Caco-2 (cell line): ENCODE measurements around the gene DYNLRB2. TPM values are rescaled to one million over a fixed set of nuclear protein-coding genes. Genes with fewer than 3 reads are reported as not detected.

Experiments used
- BruUV-seq: library from RNA; stranded (reverse); fragments of 400-500 nt; replicated peaks from 2 replicates; lab custom pipeline; 2021; lab: Mats Ljungman, UMichigan
- CTCF ChIA-PET: fragments of 300-600 bp; sonication (Branson Sonifier 250); formaldehyde crosslinking; loops from one replicate; lab custom pipeline; 2022; ENCODE audit warnings: antibody characterized with exemption; lab: Charles Lee
- POLR2A ChIA-PET: fragments of 300-600 bp; sonication (Branson Sonifier 250); formaldehyde crosslinking; loops from one replicate; lab custom pipeline; 2022; ENCODE audit warnings: antibody characterized with exemption; lab: Charles Lee
- DNase-seq, 2 experiments: peaks; one replicate each; pipeline versions ENCODE4 v3.0.0 to v3.0.0-alpha.2; 2020 to 2022
- H3K27me3 ChIP-seq: replicated peaks from 2 replicates; pipeline ENCODE4 v1.6.0; 2011; ENCODE audit warnings: low read length; ENCODE audit not compliant: control insufficient read depth, insufficient read depth
- H3K36me3 ChIP-seq: 2 replicates; pipeline ENCODE4 v1.5.1; 2011; ENCODE audit warnings: low read length; ENCODE audit not compliant: control insufficient read depth, insufficient read depth
- H3K4me1 ChIP-seq: fragments of 250-450 bp; sonication (Bioruptor Pico); 2 replicates; pipeline ENCODE4 v1.5.1; 2020; ENCODE audit warnings: mild to moderate bottlenecking
- H3K4me3 ChIP-seq: 2 replicates; pipeline ENCODE4 v1.5.1; 2011; ENCODE audit warnings: low read depth, mild to moderate bottlenecking, control low read depth, low read length
- H3K9me3 ChIP-seq: fragments of 250-450 bp; sonication (Bioruptor Pico); 2 replicates; pipeline ENCODE4 v1.5.1; 2020; ENCODE audit warnings: mild to moderate bottlenecking, moderate library complexity
- H3K27ac Mint-ChIP-seq: one replicate; pipeline ENCODE4 v1.8.0; 2022; ENCODE audit warnings: mixed read lengths; ENCODE audit not compliant: unreplicated experiment
- H3K27me3 Mint-ChIP-seq: one replicate; pipeline ENCODE4 v1.8.0; 2022; ENCODE audit warnings: mixed read lengths; ENCODE audit not compliant: insufficient read depth, unreplicated experiment
- H3K36me3 Mint-ChIP-seq: one replicate; pipeline ENCODE4 v1.8.0; 2022; ENCODE audit warnings: mild to moderate bottlenecking, mixed read lengths; ENCODE audit not compliant: insufficient read depth, unreplicated experiment
- H3K4me1 Mint-ChIP-seq: one replicate; pipeline ENCODE4 v1.8.0; 2022; ENCODE audit warnings: low read depth, mixed read lengths; ENCODE audit not compliant: unreplicated experiment
- H3K4me3 Mint-ChIP-seq: one replicate; pipeline ENCODE4 v1.8.0; 2022; ENCODE audit warnings: mild to moderate bottlenecking, moderate library complexity, mixed read lengths; ENCODE audit not compliant: unreplicated experiment
- H3K9me3 Mint-ChIP-seq: one replicate; pipeline ENCODE4 v1.8.0; 2022; ENCODE audit warnings: mixed read lengths; ENCODE audit not compliant: unreplicated experiment
- intact Hi-C: fragments of 100-400 bp; cut with micrococcal nuclease; formaldehyde crosslinking; loops from one replicate; pipeline ENCODE4 v1.10.0; 2022; ENCODE audit not compliant: unreplicated experiment
- total RNA-seq: library from RNA; stranded (reverse); gene quantifications from 2 replicates; pipeline ENCODE4 v1.2.3, GENCODE V29; 2022
- TF ChIP-seq, protein P1 (sequence below), 2 experiments: fragments of 200-600 bp in 1 of 2; IDR thresholded peaks; 1 replicate in 1 of 2; 2 replicates in 1 of 2; pipeline versions ENCODE4 v1.5.1 to v1.8.0; 2011 to 2022; ENCODE audit warnings: antibody characterized with exemption in 1 of 2, control low read depth in 1 of 2, inconsistent platforms in 1 of 2, low read depth in 1 of 2, low read length in 1 of 2, mild to moderate bottlenecking in 1 of 2, moderate library complexity in 1 of 2; ENCODE audit not compliant: insufficient read depth in 1 of 2, severe bottlenecking in 1 of 2, unreplicated experiment in 1 of 2

The DYNLRB2 gene
- total RNA-seq, 1 experiment from 2014 or later, result not detected

DNA sequence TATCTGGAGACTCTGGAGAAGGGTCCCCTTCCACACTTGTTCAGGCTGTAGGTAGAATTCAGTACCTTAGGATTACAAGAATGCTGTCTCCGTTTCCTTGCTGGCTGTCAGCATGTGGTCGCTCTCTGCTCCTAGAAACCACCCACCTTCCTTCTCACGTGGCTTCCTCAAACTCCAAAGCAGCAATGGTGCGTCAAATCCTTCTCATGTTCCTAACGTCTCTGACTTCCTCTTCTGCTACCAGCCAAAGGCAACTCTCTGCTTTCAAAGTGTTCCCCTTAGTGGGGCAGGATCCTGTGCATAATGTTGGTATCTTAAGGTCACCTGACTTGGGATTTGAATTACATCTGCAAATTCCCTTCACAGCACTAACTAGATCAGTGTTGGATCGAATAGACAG is 30.9 kb upstream of the DYNLRB2 start:
- H3K9me3 ChIP-seq, result no peaks in the 10 kb centered on the region
- Mint-ChIP-seq H3K9me3 (no peaks in the 10 kb centered on the region), H3K4me3 (no peak overlapping the region), H3K4me1 (no peaks in the 10 kb centered on the region), H3K27ac (no peak overlapping the region), H3K36me3 (no peaks in the 10 kb centered on the region), H3K27me3 (peaks cover 21% of the 10 kb centered on the region)
- H3K36me3 ChIP-seq, result no peaks in the 10 kb centered on the region
- no peak for DNase-seq
- intact Hi-C loops, result no loop called here
- H3K4me1 ChIP-seq, result no peaks in the 10 kb centered on the region
- TF ChIP-seq, protein P1, sequence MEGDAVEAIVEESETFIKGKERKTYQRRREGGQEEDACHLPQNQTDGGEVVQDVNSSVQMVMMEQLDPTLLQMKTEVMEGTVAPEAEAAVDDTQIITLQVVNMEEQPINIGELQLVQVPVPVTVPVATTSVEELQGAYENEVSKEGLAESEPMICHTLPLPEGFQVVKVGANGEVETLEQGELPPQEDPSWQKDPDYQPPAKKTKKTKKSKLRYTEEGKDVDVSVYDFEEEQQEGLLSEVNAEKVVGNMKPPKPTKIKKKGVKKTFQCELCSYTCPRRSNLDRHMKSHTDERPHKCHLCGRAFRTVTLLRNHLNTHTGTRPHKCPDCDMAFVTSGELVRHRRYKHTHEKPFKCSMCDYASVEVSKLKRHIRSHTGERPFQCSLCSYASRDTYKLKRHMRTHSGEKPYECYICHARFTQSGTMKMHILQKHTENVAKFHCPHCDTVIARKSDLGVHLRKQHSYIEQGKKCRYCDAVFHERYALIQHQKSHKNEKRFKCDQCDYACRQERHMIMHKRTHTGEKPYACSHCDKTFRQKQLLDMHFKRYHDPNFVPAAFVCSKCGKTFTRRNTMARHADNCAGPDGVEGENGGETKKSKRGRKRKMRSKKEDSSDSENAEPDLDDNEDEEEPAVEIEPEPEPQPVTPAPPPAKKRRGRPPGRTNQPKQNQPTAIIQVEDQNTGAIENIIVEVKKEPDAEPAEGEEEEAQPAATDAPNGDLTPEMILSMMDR (IDR thresholded peaks at IDR 0.05; ENCODE audit: insufficient read depth in 1 of 2, low read depth in 1 of 2, low read length in 1 of 2, severe bottlenecking in 1 of 2, unreplicated experiment in 1 of 2), result no peak
- no peaks in the 10 kb centered on the region for H3K27me3 ChIP-seq
- POLR2A ChIA-PET, result no interaction called here
- CTCF ChIA-PET, result no interaction called here
- BruUV-seq, result no TSS peak
- no peak overlapping the region for H3K4me3 ChIP-seq

DNA sequence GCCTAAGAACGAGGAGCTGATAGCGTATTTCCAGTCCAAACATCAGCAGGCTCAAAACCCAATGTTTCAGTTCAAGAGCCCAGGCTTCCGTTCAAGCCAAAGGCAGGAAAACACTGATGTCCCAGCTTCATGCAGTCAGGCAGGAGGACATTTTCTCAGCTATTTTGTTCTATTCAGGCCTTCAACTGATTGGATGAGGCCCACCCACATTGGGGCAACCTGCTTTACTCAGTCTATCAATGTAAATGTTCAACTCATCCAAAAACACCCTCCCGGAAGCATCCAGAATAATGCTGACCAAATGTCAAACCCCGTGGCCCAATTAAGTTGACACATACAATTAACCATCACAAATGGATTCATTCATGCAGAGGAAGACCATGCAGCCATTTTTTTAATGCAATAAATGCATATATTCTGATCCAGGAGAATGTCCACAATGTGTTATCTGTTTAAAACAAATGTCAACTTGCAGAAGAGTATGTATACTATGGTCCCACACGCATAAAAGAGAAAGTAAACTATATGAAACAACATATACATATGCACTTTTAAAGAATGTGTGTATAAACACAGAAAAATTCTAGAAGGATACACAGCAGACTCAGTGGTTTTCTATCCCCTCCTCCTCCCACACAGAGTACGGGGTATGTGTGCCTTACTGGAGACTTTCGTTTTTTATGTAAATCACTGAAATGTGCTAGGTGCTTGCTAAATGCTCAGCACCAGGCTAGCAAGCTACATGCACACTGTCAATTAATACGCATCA is 28.8 kb upstream of the DYNLRB2 start:
- POLR2A ChIA-PET, result no interaction called here
- no peaks in the 10 kb centered on the region for H3K4me1 ChIP-seq
- CTCF ChIA-PET, result interaction anchor here (0.8 kb wide), 1 partner anchor 14 kb away, joined by 3 read pairs; no protein-coding TSS in a partner anchor
- TF ChIP-seq, protein P1 (IDR thresholded peaks at IDR 0.05; ENCODE audit: insufficient read depth in 1 of 2, low read depth in 1 of 2, low read length in 1 of 2, severe bottlenecking in 1 of 2, unreplicated experiment in 1 of 2), result no peak
- H3K27me3 Mint-ChIP-seq, result peaks cover 18% of the 10 kb centered on the region
- H3K4me1 Mint-ChIP-seq, result no peaks in the 10 kb centered on the region
- no peak for DNase-seq
- H3K27me3 ChIP-seq, result no peaks in the 10 kb centered on the region
- H3K9me3 ChIP-seq, result no peaks in the 10 kb centered on the region
- H3K4me3 ChIP-seq, result no peak overlapping the region
- H3K9me3 Mint-ChIP-seq, result no peaks in the 10 kb centered on the region
- no peak overlapping the region for H3K27ac Mint-ChIP-seq
- H3K36me3 Mint-ChIP-seq, result no peaks in the 10 kb centered on the region
- no peak overlapping the region for H3K4me3 Mint-ChIP-seq
- intact Hi-C loops, result no loop called here
- no peaks in the 10 kb centered on the region for H3K36me3 ChIP-seq
- no TSS peak for BruUV-seq

DNA sequence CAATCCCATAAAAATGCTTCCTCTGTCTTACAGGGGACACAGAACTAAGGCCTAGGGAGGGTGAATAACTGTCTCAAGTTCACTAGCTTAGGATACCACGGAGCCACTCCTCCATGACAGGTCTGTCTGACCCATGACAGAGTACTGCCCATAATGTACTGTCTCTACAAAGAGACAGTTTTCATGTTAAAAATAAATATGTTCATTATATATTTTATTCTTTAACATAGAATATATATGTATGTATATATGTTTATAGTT is 28.3 kb upstream of the DYNLRB2 start:
- intact Hi-C loops, result no loop called here
- POLR2A ChIA-PET, result no interaction called here
- H3K27ac Mint-ChIP-seq, result no peak overlapping the region
- TF ChIP-seq, protein P1 (IDR thresholded peaks at IDR 0.05; ENCODE audit: insufficient read depth in 1 of 2, low read depth in 1 of 2, low read length in 1 of 2, severe bottlenecking in 1 of 2, unreplicated experiment in 1 of 2), result no peak
- DNase-seq, result no peak
- H3K4me1 ChIP-seq, result no peaks in the 10 kb centered on the region
- BruUV-seq, result no TSS peak
- H3K36me3 ChIP-seq, result no peaks in the 10 kb centered on the region
- peaks cover 18% of the 10 kb centered on the region for H3K27me3 Mint-ChIP-seq
- H3K36me3 Mint-ChIP-seq, result no peaks in the 10 kb centered on the region
- H3K27me3 ChIP-seq, result no peaks in the 10 kb centered on the region
- no peaks in the 10 kb centered on the region for H3K9me3 ChIP-seq
- H3K4me3 ChIP-seq, result no peak overlapping the region
- no peaks in the 10 kb centered on the region for H3K4me1 Mint-ChIP-seq
- no peak overlapping the region for H3K4me3 Mint-ChIP-seq
- H3K9me3 Mint-ChIP-seq, result no peaks in the 10 kb centered on the region
- CTCF ChIA-PET, result interaction anchor here (0.7 kb wide), 1 partner anchor 14 kb away, joined by 10 read pairs; no protein-coding TSS in a partner anchor
